SK-N-SH treated with all-trans-retinoic acid at 6 μM for 48 hours (cell line): Measurements from ENCODE around the gene TSPAN3.

Experiments
- ARNTL ChIP-seq: fragments of 450-650 bp; formaldehyde crosslinking; IDR thresholded peaks from 2 replicates; pipeline ENCODE4 v1.5.0; 2020; ENCODE audit warnings: low read depth, mild to moderate bottlenecking, moderate library complexity, borderline replicate concordance
- CSDC2 ChIP-seq: fragments of 250-450 bp; sonication (Bioruptor Pico); IDR thresholded peaks from 2 replicates; pipeline ENCODE4 v1.5.0; 2020; ENCODE audit warnings: mild to moderate bottlenecking, moderate library complexity
- ESRRG ChIP-seq: fragments of 250-450 bp; sonication (Bioruptor Pico); IDR thresholded peaks from 2 replicates; pipeline ENCODE4 v1.6.1; 2021; ENCODE audit warnings: mild to moderate bottlenecking
- GLIS3 ChIP-seq: fragments of 250-450 bp; sonication (Bioruptor Pico); IDR thresholded peaks from 2 replicates; pipeline ENCODE4 v1.5.0; 2020; ENCODE audit warnings: mild to moderate bottlenecking, moderate library complexity
- ISL1 ChIP-seq: fragments of 250-450 bp; sonication (Bioruptor Pico); IDR thresholded peaks from 2 replicates; pipeline ENCODE4 v2.1.2; 2022; ENCODE audit warnings: mild to moderate bottlenecking, moderate library complexity
- SNAI2 ChIP-seq: fragments of 250-450 bp; sonication (Bioruptor Pico); IDR thresholded peaks from 2 replicates; pipeline ENCODE4 v1.5.0; 2020; ENCODE audit warnings: mild to moderate bottlenecking, moderate library complexity
- TOX ChIP-seq: fragments of 250-450 bp; sonication (Bioruptor Pico); IDR thresholded peaks from 2 replicates; pipeline ENCODE4 v1.8.0; 2021; ENCODE audit warnings: mild to moderate bottlenecking, moderate library complexity, borderline replicate concordance
- ZC3H10 ChIP-seq: fragments of 250-450 bp; sonication (Bioruptor Pico); IDR thresholded peaks from 2 replicates; pipeline ENCODE4 v1.5.1; 2021; ENCODE audit warnings: mild to moderate bottlenecking, moderate library complexity
- ZFP3 ChIP-seq: fragments of 250-450 bp; sonication (Bioruptor Pico); IDR thresholded peaks from 2 replicates; pipeline ENCODE4 v1.5.0; 2020; ENCODE audit warnings: mild to moderate bottlenecking, moderate library complexity
- ZFP30 ChIP-seq: fragments of 450-650 bp; formaldehyde crosslinking; IDR thresholded peaks from 2 replicates; pipeline ENCODE4 v1.5.0; 2022; ENCODE audit warnings: mild to moderate bottlenecking, moderate library complexity
- ZNF70 ChIP-seq: fragments of 450-650 bp; formaldehyde crosslinking; IDR thresholded peaks from 2 replicates; pipeline ENCODE4 v1.5.0; 2020; ENCODE audit warnings: mild to moderate bottlenecking, moderate library complexity
- TF ChIP-seq, protein P1 (sequence below): fragments of 250-450 bp; sonication (Bioruptor Pico); IDR thresholded peaks from 2 replicates; pipeline ENCODE4 v1.8.0; 2020; ENCODE audit warnings: mild to moderate bottlenecking, moderate library complexity, borderline replicate concordance
- TF ChIP-seq, protein P2 (sequence below): fragments of 250-450 bp; sonication (Bioruptor Pico); IDR thresholded peaks from 2 replicates; pipeline ENCODE4 v1.5.1; 2020; ENCODE audit warnings: low read depth, mild to moderate bottlenecking, moderate library complexity
- TF ChIP-seq, protein P3 (sequence below): fragments of 250-450 bp; sonication (Bioruptor Pico); IDR thresholded peaks from 2 replicates; pipeline ENCODE4 v1.5.1; 2021; ENCODE audit warnings: mild to moderate bottlenecking, moderate library complexity

DNA sequence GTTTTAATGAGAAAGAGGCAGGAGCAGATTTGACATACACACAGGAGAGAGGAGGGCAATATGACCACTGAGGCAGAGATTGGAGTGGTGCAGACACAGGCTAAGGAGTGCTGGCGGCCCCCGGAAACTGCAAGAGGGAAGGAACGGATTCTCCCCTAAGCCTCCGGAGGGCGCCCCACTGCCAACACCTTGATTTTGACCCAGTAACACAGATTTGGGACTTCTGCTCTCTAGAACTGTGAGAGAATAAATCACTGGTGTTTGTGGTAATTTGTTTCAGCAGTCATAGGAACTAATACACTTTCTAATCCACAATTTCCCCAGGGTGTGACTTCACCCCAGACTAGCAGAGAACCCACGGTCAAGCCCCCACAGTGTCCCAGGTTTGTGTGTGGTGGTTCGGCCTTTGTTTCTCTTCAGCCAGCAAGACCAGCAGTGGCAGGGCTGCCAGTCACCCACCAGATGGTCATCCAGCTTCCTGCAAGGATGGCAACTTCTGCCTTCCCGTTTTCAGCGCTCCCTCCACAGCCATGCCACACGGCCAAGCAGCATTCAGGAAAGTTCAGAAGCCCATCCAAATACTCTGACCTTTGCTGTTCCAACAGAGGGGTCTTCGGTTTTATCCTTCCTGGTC lies 23.6 kb upstream of the TSPAN3 start:
- TF ChIP-seq ZNF70 (CRISPR knock-in tag) (no peak), GLIS3 (no peak), ARNTL (CRISPR knock-in tag) (no peak), ISL1 (no peak), ZFP30 (CRISPR knock-in tag) (no peak), CSDC2 (no peak), ZC3H10 (no peak), TOX (CRISPR knock-in tag) (no peak), ZFP3 (CRISPR knock-in tag) (no peak), SNAI2 (CRISPR knock-in tag) (no peak), ESRRG (no peak)
- TF ChIP-seq, protein P1, sequence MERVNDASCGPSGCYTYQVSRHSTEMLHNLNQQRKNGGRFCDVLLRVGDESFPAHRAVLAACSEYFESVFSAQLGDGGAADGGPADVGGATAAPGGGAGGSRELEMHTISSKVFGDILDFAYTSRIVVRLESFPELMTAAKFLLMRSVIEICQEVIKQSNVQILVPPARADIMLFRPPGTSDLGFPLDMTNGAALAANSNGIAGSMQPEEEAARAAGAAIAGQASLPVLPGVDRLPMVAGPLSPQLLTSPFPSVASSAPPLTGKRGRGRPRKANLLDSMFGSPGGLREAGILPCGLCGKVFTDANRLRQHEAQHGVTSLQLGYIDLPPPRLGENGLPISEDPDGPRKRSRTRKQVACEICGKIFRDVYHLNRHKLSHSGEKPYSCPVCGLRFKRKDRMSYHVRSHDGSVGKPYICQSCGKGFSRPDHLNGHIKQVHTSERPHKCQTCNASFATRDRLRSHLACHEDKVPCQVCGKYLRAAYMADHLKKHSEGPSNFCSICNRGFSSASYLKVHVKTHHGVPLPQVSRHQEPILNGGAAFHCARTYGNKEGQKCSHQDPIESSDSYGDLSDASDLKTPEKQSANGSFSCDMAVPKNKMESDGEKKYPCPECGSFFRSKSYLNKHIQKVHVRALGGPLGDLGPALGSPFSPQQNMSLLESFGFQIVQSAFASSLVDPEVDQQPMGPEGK (CRISPR knock-in tag) = no peak
- TF ChIP-seq, protein P2, sequence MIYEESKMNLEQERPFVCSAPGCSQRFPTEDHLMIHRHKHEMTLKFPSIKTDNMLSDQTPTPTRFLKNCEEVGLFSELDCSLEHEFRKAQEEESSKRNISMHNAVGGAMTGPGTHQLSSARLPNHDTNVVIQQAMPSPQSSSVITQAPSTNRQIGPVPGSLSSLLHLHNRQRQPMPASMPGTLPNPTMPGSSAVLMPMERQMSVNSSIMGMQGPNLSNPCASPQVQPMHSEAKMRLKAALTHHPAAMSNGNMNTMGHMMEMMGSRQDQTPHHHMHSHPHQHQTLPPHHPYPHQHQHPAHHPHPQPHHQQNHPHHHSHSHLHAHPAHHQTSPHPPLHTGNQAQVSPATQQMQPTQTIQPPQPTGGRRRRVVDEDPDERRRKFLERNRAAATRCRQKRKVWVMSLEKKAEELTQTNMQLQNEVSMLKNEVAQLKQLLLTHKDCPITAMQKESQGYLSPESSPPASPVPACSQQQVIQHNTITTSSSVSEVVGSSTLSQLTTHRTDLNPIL (CRISPR knock-in tag) = no peak
- TF ChIP-seq, protein P3, sequence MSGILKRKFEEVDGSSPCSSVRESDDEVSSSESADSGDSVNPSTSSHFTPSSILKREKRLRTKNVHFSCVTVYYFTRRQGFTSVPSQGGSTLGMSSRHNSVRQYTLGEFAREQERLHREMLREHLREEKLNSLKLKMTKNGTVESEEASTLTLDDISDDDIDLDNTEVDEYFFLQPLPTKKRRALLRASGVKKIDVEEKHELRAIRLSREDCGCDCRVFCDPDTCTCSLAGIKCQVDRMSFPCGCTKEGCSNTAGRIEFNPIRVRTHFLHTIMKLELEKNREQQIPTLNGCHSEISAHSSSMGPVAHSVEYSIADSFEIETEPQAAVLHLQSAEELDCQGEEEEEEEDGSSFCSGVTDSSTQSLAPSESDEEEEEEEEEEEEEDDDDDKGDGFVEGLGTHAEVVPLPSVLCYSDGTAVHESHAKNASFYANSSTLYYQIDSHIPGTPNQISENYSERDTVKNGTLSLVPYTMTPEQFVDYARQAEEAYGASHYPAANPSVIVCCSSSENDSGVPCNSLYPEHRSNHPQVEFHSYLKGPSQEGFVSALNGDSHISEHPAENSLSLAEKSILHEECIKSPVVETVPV = no peak
